Kidney tubule cell (primary cell): ENCODE results near the gene FADS6.

ENCODE experiments used
- DNase-seq: peaks from one replicate; pipeline ENCODE4 v3.0.0-alpha.2; 2018; ENCODE audit warnings: low spot score

FADS6 gene

DNA sequence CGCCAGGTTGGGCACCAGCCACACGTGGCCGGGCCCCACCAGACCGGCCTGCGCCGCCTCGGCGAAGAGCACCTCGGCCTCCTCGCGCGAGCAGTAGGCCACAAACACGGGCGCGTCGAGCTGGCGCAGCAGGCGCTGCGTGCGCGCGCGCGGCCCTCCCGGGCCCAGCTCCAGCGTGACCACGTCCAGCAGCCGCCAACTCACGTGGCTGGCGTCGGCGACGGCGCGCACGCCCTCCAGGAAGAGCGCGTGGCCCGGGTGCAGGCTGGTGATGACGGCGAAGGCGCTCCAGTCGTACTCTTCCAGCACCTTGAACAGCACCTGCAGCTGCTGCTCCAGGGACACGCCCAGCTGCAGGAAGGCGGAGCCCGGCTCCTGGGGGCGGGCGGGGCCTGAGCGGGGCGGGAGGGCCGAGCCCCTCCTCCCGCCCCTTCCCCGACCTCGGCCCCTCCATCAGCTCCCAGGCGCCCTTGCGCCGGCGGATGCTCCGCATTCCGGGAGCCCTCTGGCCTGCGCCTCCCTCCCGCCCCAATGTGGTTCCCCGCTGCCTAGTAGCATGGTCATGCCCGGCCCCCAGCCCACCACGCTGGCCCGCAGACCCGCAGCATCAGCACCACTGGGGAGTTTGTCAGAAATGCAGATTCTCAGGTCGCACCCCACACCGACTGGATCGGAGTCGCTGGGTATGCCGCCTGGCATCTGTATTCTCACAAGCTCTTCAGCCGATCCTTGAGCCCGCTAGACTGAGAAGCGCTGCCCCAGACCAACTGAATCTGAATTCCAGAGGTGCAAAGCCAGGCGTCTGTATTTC is 41.0 kb downstream of the FADS6 start:
- DNase-seq, result peak; percentile 54

DNA sequence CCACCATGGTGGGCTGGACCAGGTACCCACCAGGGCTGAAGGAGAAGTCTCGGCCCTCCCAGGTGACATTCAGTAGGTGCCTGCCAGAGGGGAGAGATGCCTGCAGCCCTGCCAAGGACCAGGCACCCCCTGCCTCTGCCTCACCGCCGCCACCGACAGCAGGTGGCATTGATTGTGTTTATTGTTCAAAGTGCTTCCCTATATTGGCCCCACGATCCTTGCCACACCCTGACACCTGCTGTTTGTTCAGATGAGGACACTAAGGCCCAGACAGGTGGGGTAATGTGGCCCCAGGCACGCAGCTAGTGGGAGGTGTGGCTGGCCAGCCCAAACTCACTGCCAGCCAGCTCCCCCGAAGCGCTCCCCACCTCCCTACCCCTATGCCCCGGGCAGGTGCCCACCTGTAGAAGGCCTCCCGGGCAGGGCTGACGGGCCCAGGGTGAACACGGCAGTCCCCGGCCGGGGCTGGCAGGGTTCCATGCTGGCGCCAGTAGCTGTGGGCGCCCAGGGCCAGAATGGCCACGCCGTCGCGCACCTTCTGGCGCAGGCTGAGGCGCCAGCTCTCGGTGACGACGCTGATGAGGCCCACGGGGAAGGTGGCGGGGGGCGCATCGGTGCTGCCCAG is 41.7 kb downstream of the FADS6 start:
- DNase-seq, result no peak

DNA sequence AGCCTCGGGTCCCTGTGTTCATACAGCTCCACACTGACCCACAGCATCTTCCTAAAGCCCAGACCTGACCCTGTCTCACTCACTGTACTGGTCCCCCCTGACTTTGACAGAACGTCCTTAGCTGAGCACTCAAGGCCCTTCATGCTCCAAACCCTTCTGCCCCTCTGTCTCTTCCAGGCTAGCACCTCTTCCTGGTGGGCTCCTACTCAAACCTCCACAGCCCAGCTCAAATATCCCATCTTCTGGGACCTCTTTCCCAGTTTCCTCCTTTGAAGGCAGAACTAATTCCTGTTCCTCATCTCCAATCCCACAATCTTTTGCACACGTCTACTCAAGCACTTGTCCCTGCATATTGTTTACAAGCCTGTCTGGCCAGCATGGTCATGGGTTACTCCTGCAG is 42.5 kb downstream of the FADS6 start:
- DNase-seq, result no peak

DNA sequence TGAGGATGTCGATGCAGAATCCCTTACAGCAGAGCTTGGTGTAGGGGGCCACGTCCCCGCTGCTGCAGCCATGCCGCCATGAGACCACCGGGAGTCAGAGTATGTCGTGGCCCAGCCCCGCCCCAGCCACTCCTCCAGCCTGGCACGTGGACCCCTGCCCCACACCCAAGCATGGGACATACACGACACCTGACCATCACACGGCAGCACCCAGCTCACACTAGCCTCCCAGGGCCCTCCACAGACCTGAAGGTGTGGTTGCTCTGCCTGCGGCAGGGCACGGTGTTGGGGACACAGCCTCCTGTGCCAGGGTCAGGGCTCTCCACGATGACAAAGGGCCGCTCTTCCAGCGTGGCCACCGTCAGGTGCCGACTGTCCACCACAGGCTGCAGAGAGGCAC is 43.1 kb downstream of the FADS6 start:
- DNase-seq, result no peak

DNA sequence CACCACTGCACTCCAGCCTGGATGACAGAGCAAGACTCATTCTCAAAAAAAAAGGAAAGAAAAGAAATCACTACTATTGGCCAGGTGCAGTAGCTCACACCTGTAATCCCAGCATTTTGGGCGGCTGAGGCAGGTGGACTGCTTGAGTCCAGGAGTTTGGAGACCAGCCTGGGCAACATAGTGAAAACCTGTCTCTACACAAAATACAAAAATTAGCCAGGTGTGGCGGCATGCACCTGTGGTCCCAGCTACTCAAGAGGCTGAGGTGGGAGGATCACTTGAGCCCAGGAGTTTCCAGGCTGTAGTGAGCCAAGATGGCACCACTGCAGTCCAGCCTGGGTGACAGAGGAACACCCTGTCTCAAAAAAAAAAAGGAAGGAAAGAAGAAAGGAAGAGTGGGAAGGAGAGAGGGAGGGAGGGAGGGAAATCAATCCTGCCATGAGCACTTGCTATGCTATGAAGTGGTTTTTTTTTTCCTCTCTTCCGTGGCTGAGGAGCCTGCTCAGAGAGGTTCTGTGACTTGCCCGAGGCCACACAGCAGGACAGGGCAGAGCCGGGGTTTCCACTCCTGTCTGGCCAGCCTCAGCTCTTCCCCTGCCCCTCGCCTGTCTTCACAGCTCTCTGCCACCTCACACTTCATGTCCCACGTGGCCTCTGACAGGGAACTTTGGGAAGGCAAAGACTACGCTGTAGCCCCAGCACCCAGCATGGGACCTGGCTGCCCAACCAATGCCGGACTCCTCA is 44.6 kb downstream of the FADS6 start:
- no peak for DNase-seq

DNA sequence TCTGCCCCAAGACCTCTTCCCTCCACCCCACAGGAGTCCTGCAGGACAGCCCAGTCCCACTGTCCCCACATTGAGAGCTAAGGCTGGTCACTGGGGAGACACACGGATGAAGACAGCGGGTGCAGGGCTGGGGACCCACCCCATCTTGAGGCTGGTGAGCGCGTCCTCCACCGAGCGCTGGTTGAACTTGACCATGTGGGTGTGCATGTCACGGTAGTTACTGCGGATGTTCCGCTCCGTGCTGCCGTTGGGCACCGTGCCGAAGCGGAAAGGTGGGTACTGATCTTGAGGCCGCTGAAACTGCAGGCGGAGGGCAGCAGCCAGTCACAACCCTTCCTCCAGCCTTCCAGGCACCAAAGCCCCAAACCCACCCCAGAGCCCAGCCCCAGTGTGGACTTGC is 46.8 kb downstream of the FADS6 start:
- no peak for DNase-seq

DNA sequence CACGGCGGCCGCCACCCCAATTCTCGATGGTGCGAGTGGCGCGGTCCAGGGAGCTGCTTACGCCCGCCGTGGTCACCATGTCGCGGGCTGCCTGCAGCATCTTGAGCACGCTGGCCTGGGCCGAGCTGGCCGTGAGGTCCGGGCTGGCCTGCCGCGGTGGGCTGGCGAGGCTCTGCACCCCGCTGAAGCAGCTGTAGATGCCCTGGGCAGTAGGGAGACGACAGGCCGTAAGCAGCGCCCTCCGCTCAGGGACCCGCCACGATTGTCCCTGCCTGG is 50.1 kb downstream of the FADS6 start:
- no peak for DNase-seq

DNA sequence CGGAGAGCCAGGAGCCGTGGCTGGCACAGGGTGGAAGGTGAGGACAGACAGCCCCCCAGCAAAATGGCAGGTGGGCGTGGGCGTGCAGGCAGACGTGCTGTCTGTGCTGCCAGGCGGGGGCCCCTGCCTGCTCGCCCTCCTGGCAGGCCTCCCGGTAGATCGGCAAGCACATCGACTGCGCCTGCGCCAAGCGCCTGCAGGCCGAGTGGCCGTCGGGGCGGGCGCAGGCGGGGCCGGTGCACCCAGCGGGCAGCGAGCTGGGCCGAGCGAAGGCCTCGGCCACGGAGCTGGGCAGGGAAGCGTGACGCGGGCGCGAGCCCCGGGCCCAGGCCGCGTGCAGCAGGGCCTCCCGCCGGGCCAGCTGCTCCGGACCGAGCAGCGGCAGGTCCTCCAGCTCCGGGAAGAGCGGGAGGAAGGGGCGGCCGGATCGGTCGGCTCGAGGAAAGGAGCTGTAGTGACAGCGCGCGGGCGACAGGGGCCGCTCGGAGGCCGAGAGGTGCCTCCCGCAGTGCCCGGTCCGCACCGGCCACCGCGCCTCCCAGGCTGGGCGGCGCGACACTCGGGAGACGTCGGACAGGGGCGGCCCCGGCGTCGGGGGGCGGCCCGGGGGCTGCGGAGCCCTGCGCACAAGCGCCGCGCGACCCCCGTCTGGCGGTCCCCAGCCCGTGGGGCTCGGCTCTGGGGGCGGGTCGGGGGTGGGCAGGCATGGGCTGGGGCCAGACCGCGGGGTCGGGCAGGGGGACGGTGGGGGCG is 50.7 kb downstream of the FADS6 start:
- peak; percentile 71 for DNase-seq

DNA sequence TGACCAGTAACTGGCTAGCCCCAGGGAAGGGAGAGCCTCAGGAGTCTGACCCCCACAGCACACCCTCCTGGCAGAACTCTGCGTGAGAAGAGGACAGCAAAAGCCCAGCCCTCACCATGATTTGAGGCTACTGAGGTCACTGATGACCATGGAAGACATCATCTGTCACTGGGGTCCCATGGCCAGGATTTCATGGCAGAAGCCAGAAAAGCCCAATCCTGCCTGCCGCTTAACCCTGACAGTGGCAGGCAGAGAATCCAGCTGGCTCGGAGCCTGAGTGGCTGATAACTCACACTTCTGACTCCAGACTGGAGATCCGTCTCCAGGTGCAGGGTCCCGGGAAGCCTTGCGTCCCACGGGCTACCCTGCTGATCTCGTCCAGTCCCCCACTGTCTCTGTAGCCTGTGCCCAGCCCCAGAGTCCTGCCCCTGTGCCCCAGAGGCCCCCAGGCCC is 51.3 kb downstream of the FADS6 start:
- DNase-seq, result no peak

DNA sequence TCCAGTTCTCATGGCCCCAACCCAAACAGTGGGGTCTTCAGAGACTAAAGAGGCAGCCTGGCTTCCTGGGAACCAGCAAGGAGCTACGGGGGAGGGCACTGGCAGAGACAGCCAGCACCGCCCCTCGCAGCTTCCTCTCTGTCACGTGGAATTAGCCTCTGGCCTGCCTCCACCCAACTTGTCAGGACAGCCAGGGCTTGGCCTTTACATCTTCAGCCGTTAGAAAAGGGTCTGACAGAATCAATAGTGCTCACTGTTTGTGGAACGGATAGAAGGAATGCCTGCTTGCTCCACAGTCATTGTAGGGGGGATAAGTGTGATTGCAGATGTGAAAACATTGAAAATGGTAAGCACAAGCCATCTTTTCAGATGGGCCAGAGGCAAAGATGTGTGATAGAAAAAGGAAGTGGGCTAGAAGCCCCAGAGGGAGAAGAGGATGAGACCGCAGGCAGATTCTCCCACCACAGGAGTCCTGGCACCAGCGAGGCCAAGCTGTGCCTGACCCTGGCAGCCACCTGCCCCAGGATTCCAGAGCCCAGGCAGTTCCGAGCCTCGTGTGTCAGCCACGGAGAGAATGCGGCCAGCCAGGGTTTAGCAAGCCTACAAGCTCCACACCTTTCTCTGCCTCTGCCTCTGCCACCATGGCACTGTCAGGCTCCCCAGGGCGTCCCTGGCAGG is 52.3 kb downstream of the FADS6 start:
- no peak for DNase-seq

DNA sequence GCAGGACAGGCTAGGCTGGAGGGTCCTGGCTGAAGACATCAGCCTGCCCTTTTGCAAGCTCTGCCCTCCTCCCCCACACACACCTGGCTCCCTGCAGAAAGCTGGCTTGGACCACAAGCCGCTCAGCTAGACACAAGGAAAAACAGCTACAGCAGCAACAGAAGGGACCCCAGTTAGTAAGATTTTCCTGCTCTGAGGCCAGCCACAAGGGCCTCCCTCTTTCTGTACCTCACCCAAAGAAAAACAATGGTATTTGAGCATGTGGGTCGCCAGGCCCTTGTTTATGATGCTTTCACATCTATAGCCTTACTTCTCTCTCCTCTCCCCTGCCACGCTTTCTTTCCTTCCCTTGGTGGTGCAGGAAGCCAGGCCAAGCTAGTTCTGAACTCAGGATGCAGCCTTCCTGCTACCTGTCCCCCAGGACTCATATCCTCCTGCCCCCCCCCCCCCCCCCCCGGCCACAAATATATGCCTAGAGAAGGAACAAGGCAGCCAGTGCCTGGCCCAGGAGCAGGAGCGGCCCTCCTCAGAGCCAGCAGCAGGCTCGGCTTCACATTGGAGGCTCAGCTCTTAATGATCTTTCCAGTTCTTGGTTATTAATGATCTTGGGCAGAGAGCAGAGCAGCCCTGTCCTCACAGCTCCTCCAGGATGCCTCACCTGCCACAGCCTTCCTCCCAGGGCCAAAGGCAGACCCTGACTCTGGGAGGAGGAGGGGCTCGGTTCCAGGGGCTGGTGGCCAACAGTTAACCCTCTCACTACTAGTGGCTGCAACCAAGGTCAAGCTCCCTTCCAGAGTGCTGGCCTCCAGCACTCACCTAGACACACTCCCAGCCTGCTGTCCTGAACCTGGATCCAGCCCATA is 53.2 kb downstream of the FADS6 start:
- DNase-seq, result no peak

DNA sequence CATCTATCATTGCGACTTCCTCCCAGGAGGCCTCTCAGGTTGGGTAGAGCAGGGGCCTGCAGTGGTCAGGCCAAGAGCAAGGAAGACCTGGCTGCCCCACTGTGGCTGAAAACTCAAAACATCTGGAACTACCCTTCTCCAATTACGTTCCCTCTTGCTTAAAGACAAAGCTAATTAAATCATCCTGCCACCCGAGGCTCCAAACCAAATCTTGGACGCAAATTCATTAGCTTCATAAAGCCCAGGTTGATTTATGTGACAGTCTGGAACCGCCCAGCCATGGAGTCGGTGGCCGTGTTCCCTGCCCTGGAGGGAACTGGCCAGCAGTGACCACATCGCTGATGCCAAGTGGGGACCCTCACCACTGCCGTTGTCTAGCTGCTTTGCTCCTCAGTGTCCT is 55.2 kb downstream of the FADS6 start:
- no peak for DNase-seq

DNA sequence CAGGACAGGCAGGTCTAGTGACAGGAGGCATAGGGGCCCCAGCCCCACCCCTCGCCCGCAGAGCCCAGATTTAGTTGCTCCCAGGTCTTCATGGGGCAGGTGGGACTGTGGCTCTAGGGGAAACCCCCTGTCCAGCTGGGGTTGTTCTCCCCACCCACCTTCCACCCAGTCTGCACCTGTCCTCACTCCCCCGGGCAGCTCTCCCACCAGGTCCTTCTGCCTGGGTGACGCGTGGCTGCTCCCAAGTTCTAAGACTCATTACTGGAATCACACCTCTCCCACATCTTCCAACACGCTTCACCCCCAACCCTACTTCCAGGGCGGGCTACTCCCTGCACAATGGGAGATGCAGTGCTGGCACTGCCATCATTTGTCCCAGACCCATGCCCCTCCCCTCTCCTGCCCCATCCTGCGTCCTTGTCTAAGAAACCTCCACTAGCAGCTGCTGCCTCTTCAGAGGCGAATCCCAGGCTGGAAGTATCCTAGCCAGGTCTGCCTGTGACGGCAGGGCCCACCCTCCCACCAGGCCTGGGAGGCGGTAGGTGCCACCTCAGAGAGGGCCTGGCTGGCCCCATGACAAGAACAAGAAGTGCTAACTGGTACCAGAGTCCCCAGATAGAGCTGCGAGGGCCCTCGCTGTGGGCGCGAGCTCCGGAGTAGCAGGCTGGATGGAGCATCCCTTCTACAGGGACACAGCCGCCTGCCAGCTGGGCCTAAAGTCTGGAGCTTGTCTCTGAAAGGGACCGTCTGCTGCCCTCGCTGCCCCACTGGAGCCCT is 56.6 kb downstream of the FADS6 start:
- no peak for DNase-seq

DNA sequence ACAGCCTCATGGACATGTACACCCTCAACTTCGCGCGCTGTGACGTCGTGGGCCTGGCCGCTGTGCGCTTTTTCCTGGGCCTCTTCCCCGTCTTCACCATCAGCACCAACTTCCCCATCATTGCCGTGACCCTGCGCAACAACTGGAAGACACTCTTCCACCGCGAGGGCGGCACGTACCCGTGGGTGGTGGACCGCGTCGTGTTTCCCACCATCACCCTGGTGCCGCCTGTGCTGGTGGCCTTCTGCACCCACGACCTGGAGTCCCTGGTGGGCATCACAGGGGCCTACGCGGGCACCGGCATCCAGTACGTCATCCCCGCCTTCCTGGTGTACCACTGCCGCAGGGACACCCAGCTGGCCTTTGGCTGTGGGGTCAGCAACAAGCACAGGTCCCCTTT is 57.2 kb downstream of the FADS6 start:
- no peak for DNase-seq

DNA sequence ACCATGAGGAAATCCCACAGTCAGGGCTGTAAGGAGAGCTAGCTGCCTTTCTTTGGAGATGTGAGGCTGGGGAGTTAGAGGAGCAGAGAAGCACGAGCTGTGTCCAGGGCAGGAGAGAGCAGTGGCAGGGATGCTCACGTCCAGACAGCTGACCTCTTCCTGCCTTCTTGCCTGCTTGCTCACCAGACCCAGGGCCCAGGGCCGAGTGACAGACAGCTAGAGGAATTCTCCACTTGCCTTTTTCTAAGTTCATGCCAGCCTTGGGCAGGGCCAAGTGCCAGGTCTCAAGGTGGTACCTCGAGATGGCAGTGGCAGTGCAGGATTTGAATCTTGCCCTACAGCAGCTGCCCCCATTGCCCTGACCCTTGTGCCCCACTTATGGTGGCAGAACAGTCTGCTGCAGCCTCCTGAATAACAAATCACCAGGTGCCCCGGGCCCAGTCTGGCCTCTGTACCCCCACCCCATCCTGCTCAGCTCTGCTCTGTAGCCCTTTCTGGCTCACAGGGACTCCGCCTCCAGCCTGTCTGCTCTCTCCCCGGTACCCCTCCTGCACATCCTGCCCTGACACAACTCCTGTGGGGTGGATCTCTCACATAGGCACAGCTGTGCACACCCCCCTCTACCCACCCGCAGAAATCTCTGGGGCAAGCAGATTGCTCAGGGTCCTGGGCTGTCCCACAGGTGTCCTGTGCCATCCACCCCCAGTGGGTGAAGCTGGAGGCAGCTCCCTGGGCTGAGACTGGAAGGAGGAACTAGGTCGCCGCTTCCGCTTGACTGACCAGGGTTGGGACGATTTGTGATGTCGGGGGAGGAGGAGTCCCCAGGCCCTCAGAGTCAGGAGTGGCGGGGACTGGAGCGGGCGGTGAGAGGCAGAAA is 59.7 kb downstream of the FADS6 start:
- peak; percentile 87 for DNase-seq

DNA sequence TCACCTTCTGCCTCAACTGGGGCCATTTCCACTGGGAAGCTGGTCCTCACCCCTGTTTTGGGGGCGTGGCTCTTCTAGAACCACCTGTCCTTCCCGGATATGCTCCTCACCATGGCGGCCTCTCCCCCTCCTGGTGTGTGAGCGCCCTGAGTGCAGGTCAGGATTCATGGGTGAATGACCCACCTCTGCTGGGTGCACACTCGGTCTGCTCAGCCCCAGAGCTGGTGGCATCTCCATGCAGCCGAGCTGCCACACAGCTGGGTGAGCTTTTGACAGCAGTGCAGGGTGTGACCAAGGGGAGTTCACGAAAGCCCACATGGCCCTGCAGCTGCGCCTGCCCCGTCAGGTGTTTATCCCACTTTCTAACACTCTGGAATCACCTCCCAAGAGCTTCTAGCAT is 61.0 kb downstream of the FADS6 start:
- DNase-seq, result peak; percentile 18

DNA sequence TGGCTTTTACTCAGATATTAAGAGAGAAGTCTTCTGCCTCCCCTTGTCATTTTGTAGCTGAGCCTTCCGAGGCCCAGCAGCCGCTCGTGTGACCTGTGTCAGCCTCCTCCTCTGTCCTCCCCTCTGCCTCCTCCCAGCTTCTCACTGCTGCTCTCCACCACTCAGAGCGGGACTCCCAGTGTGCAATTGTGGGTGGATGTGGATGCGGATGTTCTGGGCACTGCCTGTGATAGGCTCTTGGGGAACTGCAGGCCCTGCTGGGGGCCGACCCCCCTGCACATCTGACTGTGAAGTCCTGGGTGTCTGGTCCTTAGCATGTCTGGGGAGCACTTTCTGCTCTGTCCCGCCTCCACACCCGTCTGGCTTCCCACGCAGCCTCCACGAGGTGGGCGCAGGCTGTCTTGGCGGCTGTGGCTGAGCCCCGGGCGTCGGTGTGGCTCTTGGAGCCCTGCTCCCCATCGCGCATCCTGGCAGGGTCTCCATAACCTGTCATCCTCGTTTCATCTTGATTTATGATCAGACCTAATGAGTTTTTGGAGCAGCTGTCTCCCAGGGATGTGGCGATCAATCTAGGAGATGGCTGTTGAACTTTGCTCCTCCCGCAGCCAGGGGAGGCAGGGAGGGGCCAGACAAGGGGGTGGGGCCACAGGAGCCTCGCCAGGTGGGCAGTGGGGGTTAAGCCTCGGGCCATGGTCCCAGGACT is 61.8 kb downstream of the FADS6 start:
- DNase-seq, result no peak

DNA sequence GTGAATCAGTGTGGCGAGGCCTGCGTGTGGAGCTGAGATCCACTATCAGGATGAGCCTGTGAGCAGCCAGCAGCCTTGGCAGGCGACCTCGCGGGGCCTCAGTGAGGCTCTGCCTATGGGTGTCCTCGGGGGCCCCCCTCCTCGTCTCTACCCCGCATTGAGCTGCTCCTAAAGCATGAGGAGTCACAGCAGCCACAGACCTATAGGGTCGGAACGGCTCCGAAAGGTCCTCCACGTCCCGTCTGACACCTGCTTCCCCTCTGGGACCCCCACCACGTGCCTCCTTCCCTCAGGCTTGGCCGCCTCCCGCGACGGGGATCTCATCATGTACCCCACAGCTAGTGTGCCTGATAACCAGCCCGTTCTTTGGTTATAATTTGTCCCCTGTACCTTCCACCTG is 62.6 kb downstream of the FADS6 start:
- DNase-seq, result no peak

DNA sequence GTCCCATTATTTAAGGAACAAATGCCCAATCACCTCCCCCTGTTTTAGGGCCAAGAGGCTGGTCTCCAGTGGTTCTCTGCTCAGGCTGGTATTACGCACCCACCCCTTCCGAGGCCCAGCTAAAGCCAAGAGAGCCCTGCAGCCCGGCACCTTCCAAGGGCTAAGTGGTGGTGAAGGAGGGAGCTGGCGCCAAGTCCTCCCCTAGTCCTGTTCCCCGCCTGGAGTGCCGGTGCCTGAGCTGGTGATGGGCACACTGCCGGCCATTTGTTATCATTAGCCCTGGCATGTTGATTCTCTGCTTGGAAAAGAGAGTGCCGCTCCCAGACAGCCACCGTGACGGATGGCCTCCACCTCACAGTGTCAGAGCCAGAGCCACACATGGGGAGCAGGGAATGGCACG is 65.6 kb downstream of the FADS6 start:
- no peak for DNase-seq
